ENCODE measurements around the gene MPEG1. TPM values are rescaled to one million over a fixed set of nuclear protein-coding genes. Genes with fewer than 3 reads are reported as not detected.
A peak's percentile ranks its signal among the peaks of the same experiment; 100 is the strongest.

Gene MPEG1
- total and polyA plus RNA-seq, 9 of the 15 experiments (the other 6 are each of a cell fraction or from before 2014, with no cell fraction given), result 0.07 TPM; not detected in 8

DNA sequence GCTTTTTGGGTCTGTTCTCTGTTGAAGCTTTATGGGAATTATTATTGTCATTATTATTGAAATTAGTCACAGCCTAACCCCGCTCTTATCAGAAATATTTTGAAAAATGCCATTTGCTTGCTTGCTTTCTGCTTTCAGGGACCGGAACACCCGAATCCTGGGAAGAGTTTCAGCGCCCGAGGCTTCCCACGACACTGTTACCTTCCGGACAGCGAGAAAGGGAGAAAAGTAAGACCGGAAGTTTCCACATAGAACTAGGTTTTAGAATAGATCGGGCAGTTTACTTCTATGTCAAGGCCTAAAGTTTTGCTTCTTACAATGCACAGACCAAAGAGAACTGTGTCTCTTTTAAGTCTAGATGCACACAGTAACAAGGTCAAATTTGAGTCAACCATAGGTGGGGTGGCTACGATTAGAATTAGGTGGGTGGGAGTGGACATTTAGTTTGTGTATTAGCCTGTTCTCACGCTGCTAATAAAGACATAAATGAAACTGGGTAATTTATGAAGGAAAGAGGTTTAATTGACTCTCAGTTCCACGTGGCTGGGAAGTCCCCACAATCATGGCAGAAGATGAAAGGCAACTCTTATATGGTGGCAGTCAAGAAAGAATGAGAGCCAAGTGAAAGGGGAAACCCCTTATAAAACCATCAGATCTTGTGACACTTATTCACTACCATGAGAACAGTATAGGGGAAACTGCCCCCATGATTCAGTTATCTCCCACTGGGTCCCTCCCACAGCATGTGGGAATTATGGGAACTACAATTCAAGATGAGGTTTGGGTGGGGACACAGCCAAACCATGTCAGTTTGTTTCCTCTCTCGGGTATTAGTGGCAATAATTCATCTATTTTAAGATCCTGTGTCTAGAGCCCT, 12.9 kb downstream of the MPEG1 start (continued):
- TF ChIP-seq, protein P1, sequence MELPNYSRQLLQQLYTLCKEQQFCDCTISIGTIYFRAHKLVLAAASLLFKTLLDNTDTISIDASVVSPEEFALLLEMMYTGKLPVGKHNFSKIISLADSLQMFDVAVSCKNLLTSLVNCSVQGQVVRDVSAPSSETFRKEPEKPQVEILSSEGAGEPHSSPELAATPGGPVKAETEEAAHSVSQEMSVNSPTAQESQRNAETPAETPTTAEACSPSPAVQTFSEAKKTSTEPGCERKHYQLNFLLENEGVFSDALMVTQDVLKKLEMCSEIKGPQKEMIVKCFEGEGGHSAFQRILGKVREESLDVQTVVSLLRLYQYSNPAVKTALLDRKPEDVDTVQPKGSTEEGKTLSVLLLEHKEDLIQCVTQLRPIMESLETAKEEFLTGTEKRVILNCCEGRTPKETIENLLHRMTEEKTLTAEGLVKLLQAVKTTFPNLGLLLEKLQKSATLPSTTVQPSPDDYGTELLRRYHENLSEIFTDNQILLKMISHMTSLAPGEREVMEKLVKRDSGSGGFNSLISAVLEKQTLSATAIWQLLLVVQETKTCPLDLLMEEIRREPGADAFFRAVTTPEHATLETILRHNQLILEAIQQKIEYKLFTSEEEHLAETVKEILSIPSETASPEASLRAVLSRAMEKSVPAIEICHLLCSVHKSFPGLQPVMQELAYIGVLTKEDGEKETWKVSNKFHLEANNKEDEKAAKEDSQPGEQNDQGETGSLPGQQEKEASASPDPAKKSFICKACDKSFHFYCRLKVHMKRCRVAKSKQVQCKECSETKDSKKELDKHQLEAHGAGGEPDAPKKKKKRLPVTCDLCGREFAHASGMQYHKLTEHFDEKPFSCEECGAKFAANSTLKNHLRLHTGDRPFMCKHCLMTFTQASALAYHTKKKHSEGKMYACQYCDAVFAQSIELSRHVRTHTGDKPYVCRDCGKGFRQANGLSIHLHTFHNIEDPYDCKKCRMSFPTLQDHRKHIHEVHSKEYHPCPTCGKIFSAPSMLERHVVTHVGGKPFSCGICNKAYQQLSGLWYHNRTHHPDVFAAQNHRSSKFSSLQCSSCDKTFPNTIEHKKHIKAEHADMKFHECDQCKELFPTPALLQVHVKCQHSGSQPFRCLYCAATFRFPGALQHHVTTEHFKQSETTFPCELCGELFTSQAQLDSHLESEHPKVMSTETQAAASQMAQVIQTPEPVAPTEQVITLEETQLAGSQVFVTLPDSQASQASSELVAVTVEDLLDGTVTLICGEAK (IDR thresholded peaks at IDR 0.05), result peak; percentile 43; the same call in 1 of the 2 replicates
- TF ChIP-seq, protein P1 (CRISPR knock-in tag; IDR thresholded peaks at IDR 0.05), result no peak
- TF ChIP-seq, protein P2, sequence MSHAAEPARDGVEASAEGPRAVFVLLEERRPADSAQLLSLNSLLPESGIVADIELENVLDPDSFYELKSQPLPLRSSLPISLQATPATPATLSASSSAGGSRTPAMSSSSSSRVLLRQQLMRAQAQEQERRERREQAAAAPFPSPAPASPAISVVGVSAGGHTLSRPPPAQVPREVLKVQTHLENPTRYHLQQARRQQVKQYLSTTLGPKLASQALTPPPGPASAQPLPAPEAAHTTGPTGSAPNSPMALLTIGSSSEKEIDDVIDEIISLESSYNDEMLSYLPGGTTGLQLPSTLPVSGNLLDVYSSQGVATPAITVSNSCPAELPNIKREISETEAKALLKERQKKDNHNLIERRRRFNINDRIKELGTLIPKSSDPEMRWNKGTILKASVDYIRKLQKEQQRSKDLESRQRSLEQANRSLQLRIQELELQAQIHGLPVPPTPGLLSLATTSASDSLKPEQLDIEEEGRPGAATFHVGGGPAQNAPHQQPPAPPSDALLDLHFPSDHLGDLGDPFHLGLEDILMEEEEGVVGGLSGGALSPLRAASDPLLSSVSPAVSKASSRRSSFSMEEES (CRISPR knock-in tag; IDR thresholded peaks at IDR 0.05), result no peak
- TF ChIP-seq CREM (IDR thresholded peaks at IDR 0.05; ENCODE audit: low read depth) (no peak), CBX5 (IDR thresholded peaks at IDR 0.05; ENCODE audit: borderline replicate concordance, low read depth) (no peak), GABPA (tag; conservative IDR thresholded peaks at IDR 0.05; ENCODE audit: low read depth) (peak; percentile 71), ZNF778 (CRISPR knock-in tag; IDR thresholded peaks at IDR 0.05) (no peak)
